Uterus (tissue), 4 donors: Measurements from ENCODE around the gene XYLT1. TPM values are rescaled to one million over a fixed set of nuclear protein-coding genes. Genes with fewer than 3 reads are reported as not detected.

ENCODE experiments used
- DNase-seq, 2 donors: peaks; one replicate each; pipeline ENCODE4 v3.0.0-alpha.2; 2019 to 2020
- H3K27ac ChIP-seq, 2 donors: fragments of 200-600 bp; sonication (generic); 1 replicate in 1 of 2; 2 replicates in 1 of 2; pipeline ENCODE4 v1.5.1; 2016 to 2018
- H3K27me3 ChIP-seq, 2 donors: fragments of 200-600 bp; sonication (generic); one replicate each; pipeline ENCODE4 v1.5.1; 2018 to 2019; ENCODE audit warnings: control low read depth in 1 of 2
- H3K36me3 ChIP-seq, 2 donors: fragments of 200-600 bp; sonication (generic); one replicate each; pipeline ENCODE4 v1.5.1; 2019; ENCODE audit warnings: control low read depth in 1 of 2
- H3K4me1 ChIP-seq, 2 donors: fragments of 200-600 bp; sonication (generic); one replicate each; pipeline ENCODE4 v1.5.1; 2018 to 2019; ENCODE audit warnings: control low read depth in 1 of 2
- H3K4me3 ChIP-seq, 2 donors: fragments of 200-600 bp; sonication (generic); 1 replicate in 1 of 2; 2 replicates in 1 of 2; pipeline ENCODE4 v1.5.1; 2018 to 2019; ENCODE audit warnings: mild to moderate bottlenecking in 1 of 2
- H3K9me3 ChIP-seq, 2 donors: fragments of 200-600 bp; sonication (generic); one replicate each; pipeline ENCODE4 v1.5.1; 2019; ENCODE audit warnings: control low read depth in 1 of 2
- POLR2A ChIP-seq, 2 donors: fragments of 450-650 bp; IDR thresholded peaks; one replicate each; pipeline ENCODE4 v1.6.1; 2016; ENCODE audit warnings: antibody characterized with exemption in 2 of 2, mild to moderate bottlenecking in 1 of 2, moderate library complexity in 1 of 2
- intact Hi-C: fragments of 100-400 bp; cut with DNase I; formaldehyde crosslinking; loops from one replicate; pipeline ENCODE4 v1.15.1; 2023; ENCODE audit warnings: low total_unique reads
- total RNA-seq, 4 donors: library from RNA; depleted of rRNA in 3 of 4; stranded (reverse); fragments of >200 nt in 3 of 4; gene quantifications; one replicate each; pipeline versions ENCODE4 v1.1.0 to v1.2.4, GENCODE V29; 2014 to 2023
- TF ChIP-seq, protein P1 (sequence below), 4 experiments: fragments of 200-600 bp in 2 of 4; fragments of 450-650 bp in 2 of 4; sonication (generic) in 2 of 4; IDR thresholded peaks; one replicate each; pipeline ENCODE4 v1.5.1; 2016 to 2019; ENCODE audit warnings: antibody characterized with exemption in 4 of 4, mild to moderate bottlenecking in 2 of 4, moderate library complexity in 1 of 4
- donor health status: DM: yes; HTN: yes; CAD: no.

The XYLT1 gene
- total RNA-seq, 4 donors from 2014 or later = 1.5 to 42.2 (median 15.7) TPM

DNA sequence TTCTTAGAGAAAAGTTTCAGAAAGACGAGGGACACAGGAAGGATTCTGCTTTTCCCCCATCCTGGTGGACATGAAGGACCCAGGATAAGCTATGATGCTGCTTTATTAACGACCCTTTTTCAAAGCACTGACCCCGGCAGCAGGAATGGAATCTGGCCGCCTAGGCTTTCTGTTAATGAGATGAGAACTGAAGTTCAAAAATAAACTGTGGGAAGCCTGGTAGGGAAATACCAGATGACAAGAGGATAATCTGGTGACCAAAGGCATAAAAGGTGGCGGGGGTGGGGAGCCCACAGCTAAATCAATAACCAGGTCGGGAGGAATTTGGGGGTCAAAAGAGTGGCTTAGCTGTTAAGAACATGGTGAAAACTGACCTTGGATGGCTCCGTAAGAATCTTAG, 171.0 kb downstream of the XYLT1 start:
- no peak for DNase-seq
- Histone ChIP-seq H3K9me3 (no peaks in the 10 kb centered on the region), H3K27ac (no peak overlapping the region), H3K36me3 (no peaks in the 10 kb centered on the region), H3K4me3 (no peak overlapping the region), H3K27me3 (no peaks in the 10 kb centered on the region), H3K4me1 (peaks cover 0 to 5% of the 10 kb centered on the region in 2 donors)
- intact Hi-C loops = no loop called here
- TF ChIP-seq, protein P1, sequence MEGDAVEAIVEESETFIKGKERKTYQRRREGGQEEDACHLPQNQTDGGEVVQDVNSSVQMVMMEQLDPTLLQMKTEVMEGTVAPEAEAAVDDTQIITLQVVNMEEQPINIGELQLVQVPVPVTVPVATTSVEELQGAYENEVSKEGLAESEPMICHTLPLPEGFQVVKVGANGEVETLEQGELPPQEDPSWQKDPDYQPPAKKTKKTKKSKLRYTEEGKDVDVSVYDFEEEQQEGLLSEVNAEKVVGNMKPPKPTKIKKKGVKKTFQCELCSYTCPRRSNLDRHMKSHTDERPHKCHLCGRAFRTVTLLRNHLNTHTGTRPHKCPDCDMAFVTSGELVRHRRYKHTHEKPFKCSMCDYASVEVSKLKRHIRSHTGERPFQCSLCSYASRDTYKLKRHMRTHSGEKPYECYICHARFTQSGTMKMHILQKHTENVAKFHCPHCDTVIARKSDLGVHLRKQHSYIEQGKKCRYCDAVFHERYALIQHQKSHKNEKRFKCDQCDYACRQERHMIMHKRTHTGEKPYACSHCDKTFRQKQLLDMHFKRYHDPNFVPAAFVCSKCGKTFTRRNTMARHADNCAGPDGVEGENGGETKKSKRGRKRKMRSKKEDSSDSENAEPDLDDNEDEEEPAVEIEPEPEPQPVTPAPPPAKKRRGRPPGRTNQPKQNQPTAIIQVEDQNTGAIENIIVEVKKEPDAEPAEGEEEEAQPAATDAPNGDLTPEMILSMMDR (IDR thresholded peaks at IDR 0.05) = no peak
- TF ChIP-seq POLR2A (IDR thresholded peaks at IDR 0.05) = no peak

DNA sequence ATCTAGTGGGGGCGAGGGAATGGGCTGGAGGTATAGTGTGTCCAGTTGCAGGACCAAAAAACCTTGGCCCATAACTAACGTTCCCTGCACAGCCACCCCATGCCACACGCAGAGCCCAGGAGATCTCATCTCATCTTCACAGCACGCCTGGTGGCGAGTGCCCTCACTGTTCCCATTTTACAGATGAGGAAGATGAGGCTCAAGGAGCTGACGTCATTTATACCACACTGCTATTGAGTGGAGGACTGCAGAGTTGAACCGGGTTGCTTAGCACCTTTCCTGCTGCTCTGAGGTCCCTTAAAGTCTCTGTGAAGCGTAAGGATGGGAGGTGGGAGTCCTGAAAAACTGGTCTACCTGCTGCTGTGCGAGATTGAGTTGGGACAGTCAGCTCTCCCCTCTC, 172.5 kb downstream of the XYLT1 start:
- H3K27ac ChIP-seq = no peak overlapping the region
- no peak for TF ChIP-seq POLR2A (IDR thresholded peaks at IDR 0.05)
- TF ChIP-seq, protein P1 (IDR thresholded peaks at IDR 0.05) = no peak
- intact Hi-C loops = no loop called here
- DNase-seq = no peak
- no peaks in the 10 kb centered on the region for H3K4me1 ChIP-seq
- no peak overlapping the region for H3K4me3 ChIP-seq
- no peaks in the 10 kb centered on the region for H3K27me3 ChIP-seq
- no peaks in the 10 kb centered on the region for H3K9me3 ChIP-seq
- H3K36me3 ChIP-seq = no peaks in the 10 kb centered on the region

DNA sequence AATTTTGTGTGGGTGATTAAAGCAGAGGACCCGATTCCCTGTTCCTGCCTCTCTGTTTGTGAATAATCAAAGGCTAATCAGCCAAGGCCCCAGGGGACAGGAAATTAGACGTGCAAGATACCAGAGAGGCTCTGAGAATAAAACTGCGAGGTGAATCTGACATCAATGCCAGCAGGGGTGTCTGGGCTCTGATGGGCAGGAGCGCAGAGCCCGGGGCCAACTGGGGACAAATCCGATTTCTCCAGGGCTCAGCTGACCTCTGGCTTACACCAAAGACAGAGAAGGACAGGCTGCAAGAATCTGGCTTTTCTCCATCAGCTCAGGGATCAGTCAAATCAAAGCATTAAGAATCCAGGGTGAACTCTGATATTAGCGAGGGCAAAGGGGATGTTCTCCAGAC, 174.3 kb downstream of the XYLT1 start:
- Histone ChIP-seq H3K27ac (no peak overlapping the region), H3K27me3 (no peaks in the 10 kb centered on the region), H3K9me3 (no peaks in the 10 kb centered on the region), H3K4me3 (no peak overlapping the region), H3K4me1 (no peaks in the 10 kb centered on the region), H3K36me3 (no peaks in the 10 kb centered on the region)
- intact Hi-C loops = no loop called here
- no peak for DNase-seq
- no peak for TF ChIP-seq POLR2A (IDR thresholded peaks at IDR 0.05)
- TF ChIP-seq, protein P1 (IDR thresholded peaks at IDR 0.05) = no peak

DNA sequence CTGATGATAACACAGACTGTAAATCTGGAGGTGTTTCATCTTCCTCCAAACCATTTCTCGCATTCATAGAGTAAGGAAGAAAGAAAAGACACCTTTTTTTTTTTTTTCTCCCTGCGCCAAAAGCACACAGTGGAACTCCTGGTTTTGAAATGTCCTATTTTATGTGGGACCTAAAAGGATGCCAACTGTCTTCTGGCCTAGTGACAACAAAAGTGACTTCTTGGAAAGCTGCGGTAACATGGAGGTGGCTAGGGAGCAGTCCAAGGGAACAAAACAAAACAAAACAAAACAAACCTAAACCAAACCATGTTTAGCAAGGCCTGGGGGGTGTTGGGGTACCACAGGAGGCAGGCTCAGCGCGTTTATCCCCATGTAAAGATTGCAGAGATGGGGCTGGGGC, 174.8 kb downstream of the XYLT1 start:
- Histone ChIP-seq H3K27me3 (no peaks in the 10 kb centered on the region), H3K4me3 (no peak overlapping the region), H3K4me1 (no peaks in the 10 kb centered on the region), H3K9me3 (no peaks in the 10 kb centered on the region), H3K27ac (no peak overlapping the region), H3K36me3 (no peaks in the 10 kb centered on the region)
- no peak for DNase-seq
- TF ChIP-seq, protein P1 (IDR thresholded peaks at IDR 0.05) = no peak
- TF ChIP-seq POLR2A (IDR thresholded peaks at IDR 0.05) = no peak
- intact Hi-C loops = no loop called here

DNA sequence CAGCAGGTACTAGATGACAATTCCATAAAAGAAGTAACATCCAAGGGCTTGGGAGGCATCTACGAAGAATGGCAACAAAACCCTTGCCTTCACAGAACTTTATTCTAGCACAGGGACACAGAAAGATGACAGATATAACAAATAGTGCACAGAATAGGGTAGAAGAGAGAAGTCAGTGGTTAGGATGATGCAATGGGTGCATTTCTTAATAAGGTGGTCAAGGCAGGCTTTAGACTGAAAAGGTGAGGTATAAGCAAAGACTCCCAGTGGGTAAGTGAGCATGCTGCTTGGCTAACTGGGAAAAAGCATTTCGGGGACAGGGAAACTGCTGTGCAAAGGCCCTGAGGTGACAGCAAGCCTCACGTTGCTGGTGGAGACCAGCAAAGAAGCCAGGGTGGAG, 175.9 kb downstream of the XYLT1 start:
- intact Hi-C loops = no loop called here
- Histone ChIP-seq H3K4me1 (no peaks in the 10 kb centered on the region), H3K4me3 (no peak overlapping the region), H3K27ac (no peak overlapping the region), H3K9me3 (no peaks in the 10 kb centered on the region), H3K27me3 (no peaks in the 10 kb centered on the region), H3K36me3 (no peaks in the 10 kb centered on the region)
- DNase-seq = no peak
- TF ChIP-seq, protein P1 (IDR thresholded peaks at IDR 0.05) = no peak
- no peak for TF ChIP-seq POLR2A (IDR thresholded peaks at IDR 0.05)
